Measurements from ENCODE around the gene VPS18. TPM values are rescaled to one million over a fixed set of nuclear protein-coding genes. Genes with fewer than 3 reads are reported as not detected.
A peak's percentile ranks its signal among the peaks of the same experiment; 100 is the strongest.

VPS18 gene, protein sequence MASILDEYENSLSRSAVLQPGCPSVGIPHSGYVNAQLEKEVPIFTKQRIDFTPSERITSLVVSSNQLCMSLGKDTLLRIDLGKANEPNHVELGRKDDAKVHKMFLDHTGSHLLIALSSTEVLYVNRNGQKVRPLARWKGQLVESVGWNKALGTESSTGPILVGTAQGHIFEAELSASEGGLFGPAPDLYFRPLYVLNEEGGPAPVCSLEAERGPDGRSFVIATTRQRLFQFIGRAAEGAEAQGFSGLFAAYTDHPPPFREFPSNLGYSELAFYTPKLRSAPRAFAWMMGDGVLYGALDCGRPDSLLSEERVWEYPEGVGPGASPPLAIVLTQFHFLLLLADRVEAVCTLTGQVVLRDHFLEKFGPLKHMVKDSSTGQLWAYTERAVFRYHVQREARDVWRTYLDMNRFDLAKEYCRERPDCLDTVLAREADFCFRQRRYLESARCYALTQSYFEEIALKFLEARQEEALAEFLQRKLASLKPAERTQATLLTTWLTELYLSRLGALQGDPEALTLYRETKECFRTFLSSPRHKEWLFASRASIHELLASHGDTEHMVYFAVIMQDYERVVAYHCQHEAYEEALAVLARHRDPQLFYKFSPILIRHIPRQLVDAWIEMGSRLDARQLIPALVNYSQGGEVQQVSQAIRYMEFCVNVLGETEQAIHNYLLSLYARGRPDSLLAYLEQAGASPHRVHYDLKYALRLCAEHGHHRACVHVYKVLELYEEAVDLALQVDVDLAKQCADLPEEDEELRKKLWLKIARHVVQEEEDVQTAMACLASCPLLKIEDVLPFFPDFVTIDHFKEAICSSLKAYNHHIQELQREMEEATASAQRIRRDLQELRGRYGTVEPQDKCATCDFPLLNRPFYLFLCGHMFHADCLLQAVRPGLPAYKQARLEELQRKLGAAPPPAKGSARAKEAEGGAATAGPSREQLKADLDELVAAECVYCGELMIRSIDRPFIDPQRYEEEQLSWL
- 13.8 and 16.7 TPM in 2 replicates for polyA plus RNA-seq
- polyA minus RNA-seq = 43.4 and 55.8 TPM in 2 replicates

DNA sequence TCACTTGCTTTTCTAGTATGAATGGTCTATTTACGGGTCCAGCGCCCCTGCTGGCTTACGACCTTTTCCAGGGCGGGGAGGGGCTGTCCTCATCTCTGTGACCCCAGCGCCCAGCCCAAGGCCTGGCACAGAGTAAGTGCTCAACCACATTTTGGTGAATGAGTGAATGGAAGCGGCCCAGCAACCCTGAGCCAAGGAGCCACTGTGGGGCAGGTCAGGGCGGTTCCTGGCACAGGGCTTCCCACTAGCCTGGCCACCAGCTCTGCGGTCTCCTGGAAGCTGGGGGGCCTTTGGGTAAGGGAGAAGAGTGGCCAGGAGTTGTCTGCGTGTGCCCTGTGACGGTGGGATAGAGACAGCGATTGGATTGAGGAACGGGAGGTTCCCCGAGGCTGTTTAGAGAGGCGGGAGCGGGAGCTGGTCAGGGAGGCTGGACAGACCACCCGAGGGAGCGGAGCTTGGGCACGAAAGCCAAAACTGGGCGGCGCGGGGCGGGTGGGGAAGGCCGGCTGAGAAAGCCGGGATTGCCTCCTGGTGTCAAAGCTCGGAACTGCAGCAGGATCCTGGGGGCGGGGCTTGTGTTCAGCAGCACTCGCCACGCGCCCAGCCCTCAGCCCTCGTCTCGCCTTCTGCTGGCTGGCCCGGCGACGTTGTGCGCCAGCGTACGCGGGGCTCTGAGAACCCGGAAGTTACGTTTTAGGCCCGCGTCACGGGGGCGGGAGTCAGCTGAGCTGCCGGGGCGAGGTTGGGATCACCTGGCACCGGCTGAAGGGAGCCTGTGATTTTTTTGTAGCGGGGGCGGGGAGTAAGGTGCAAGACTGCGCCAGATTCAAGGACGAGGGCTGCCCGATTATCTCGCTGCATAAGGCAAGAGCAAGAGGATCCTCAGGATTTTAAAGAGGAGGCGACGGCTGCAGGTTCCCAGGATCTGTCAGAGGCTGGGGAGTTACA, at the start of gene VPS18:
TSS of gene VPS18 (plus strand) at position 718 of the 948 bp plus-strand sequence. CDS start 319 bp downstream, outside the sequence.
- peak within 1 kb of the TSS; percentile 86 for H3K9ac ChIP-seq (ENCODE audit: low read length)
- H4K20me1 ChIP-seq (ENCODE audit: insufficient read depth) = no peaks in the 10 kb centered on the region
- H3K27me3 ChIP-seq (ENCODE audit: insufficient read depth, low read depth, low read length) = no peaks in the 10 kb centered on the region
- peak within 1 kb of the TSS; percentile 66 for H3K4me2 ChIP-seq (ENCODE audit: low read length)
- H3K9me3 ChIP-seq (ENCODE audit: low read length) = no peaks in the 10 kb centered on the region
- no peak for TF ChIP-seq EZH2 (IDR thresholded peaks at IDR 0.05; ENCODE audit: borderline replicate concordance, insufficient read depth, low read length, poor library complexity, severe bottlenecking)
- TF ChIP-seq REST (IDR thresholded peaks at IDR 0.05; ENCODE audit: borderline replicate concordance) = no peak
- TF ChIP-seq, protein P1, sequence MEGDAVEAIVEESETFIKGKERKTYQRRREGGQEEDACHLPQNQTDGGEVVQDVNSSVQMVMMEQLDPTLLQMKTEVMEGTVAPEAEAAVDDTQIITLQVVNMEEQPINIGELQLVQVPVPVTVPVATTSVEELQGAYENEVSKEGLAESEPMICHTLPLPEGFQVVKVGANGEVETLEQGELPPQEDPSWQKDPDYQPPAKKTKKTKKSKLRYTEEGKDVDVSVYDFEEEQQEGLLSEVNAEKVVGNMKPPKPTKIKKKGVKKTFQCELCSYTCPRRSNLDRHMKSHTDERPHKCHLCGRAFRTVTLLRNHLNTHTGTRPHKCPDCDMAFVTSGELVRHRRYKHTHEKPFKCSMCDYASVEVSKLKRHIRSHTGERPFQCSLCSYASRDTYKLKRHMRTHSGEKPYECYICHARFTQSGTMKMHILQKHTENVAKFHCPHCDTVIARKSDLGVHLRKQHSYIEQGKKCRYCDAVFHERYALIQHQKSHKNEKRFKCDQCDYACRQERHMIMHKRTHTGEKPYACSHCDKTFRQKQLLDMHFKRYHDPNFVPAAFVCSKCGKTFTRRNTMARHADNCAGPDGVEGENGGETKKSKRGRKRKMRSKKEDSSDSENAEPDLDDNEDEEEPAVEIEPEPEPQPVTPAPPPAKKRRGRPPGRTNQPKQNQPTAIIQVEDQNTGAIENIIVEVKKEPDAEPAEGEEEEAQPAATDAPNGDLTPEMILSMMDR (IDR thresholded peaks at IDR 0.05; ENCODE audit: poor library complexity, severe bottlenecking) = peak; percentile 97
- TF ChIP-seq RAD21 (conservative IDR thresholded peaks at IDR 0.05) = peak; percentile 94
- peak; percentile 65 for TF ChIP-seq TAF1 (IDR thresholded peaks at IDR 0.05; ENCODE audit: low read depth)
- peak; percentile 62 for TF ChIP-seq EP300 (conservative IDR thresholded peaks at IDR 0.05; ENCODE audit: poor library complexity, severe bottlenecking)
- TF ChIP-seq SMC3 (conservative IDR thresholded peaks at IDR 0.05; ENCODE audit: poor library complexity) = peak; percentile 96
- peak; percentile 91 for TF ChIP-seq POLR2AphosphoS5 (IDR thresholded peaks at IDR 0.05)
- peak; percentile 92 for TF ChIP-seq MXI1 (conservative IDR thresholded peaks at IDR 0.05; ENCODE audit: poor library complexity, severe bottlenecking)
- H3K27ac ChIP-seq (ENCODE audit: low read length) = peak within 1 kb of the TSS; percentile 75
- no peaks in the 10 kb centered on the region for H3K9me2 ChIP-seq (ENCODE audit: insufficient read depth, low read length)
- H3K4me3 ChIP-seq (ENCODE audit: low read length) = peak within 1 kb of the TSS; percentile 90
- peak within 1 kb of the TSS; percentile 71 for H2AFZ ChIP-seq (ENCODE audit: low read depth, low read length)
- no peaks in the 10 kb centered on the region for H3K36me3 ChIP-seq (ENCODE audit: insufficient read depth, low read length)
- peaks cover 13% of the 10 kb centered on the region for H3K79me2 ChIP-seq (replicated peaks; ENCODE audit: insufficient read depth, low read length)
- H3F3A ChIP-seq (ENCODE audit: insufficient read depth, low read length, poor library complexity, severe bottlenecking) = no peaks in the 10 kb centered on the region

All from neural cell (in vitro differentiated cells).